Jurkat, Clone E6-1 (cell line): ENCODE measurements around the gene CCL17. TPM values are rescaled to one million over a fixed set of nuclear protein-coding genes. Genes with fewer than 3 reads are reported as not detected.
"Not testable (repeated sequence)": the region's sequence is repeated elsewhere in the genome, so short reads cannot be mapped to it uniquely, and the experiment has no call there.

Experiments
- DNase-seq: peaks from one replicate; pipeline ENCODE4 v3.0.0-alpha.2; 2011; ENCODE audit warnings: low read depth, low spot score
- H3K4me3 ChIP-seq: 2 replicates; pipeline ENCODE4 v1.5.1; 2011; ENCODE audit warnings: mild to moderate bottlenecking, low read length, control low read depth, moderate library complexity
- polyA plus RNA-seq: library from polyadenylated mRNA; unstranded; fragments of >200 nt; gene quantifications from one replicate; pipeline ENCODE4 v1.2.1, GENCODE V29; 2012; ENCODE audit warnings: missing spikeins; ENCODE audit not compliant: insufficient read length, insufficient read depth

CCL17 gene
- polyA plus RNA-seq, result not detected

DNA sequence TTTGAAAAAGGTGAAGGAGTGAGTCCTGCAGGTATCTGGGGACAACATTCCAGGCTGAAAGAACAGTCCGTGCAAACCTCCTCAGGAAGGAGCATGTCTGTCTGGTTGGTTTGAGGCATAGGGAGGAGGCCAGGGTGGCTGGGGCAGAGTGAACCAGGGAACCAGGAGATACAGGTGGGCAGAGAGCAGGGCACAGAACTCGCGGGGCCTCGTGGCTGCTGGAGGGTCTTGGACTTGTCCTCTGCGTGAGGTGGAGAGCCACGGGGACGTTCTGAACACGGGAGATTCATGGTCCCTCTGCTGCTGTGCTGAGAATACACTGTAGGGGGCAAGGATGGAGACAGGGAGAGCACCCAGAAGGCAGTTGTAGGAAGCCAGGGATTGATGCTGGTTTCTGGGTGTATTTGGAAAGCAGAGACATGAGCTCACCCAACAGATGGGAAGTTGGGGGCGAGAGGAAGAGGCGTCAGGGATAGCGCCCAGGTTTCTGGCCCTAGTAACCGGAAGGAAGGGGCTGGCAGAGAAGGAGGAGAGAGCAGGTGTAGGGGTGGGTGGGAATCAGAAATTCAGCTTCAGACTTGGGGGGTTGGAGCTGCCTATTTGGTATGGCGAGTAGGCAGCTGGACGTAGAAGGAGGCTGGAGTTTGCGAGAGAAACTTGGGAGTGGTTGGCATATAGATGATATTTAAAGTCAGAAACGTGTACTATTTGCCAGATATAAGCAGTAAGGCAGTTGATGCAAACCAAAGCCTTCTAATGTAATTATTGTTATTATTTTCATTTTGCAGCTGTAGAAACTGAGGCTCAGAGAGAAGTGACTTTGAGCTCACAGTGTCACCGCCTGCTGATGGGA lies at the start of gene CCL17:
TSS of gene CCL17 (plus strand) at position 803 of the 853 bp plus-strand sequence. CDS start 9,166 bp downstream, outside the sequence.
- H3K4me3 ChIP-seq, result no peak within 1 kb of the TSS
- no peak for DNase-seq

DNA sequence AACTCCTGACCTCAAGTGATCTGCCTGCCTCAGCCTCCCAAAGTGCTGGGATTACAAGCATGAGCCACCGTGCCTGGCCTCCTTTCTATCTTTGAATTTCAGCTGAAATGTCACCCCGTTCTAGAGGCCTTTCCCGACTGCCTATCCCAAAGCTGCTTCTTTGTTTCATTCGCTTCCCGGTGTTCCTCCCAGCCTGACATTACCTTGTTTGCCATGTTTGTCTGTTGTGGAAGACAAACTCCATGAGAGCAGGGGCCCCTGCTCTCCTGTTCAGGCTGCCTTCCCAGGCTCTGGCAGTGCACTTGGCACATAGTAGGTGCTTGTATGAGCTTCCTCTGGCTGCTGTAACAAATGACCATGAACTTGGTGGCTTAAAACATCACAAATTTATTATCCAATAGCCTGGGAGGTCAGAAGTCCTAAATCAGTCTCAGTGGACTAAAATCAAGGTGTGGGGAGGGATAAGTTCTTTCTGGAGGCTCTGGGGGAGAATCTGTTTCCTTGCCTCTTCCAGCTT lies 48.6 kb upstream of the CCL17 start:
- no peak for DNase-seq
- H3K4me3 ChIP-seq, result no peak overlapping the region

DNA sequence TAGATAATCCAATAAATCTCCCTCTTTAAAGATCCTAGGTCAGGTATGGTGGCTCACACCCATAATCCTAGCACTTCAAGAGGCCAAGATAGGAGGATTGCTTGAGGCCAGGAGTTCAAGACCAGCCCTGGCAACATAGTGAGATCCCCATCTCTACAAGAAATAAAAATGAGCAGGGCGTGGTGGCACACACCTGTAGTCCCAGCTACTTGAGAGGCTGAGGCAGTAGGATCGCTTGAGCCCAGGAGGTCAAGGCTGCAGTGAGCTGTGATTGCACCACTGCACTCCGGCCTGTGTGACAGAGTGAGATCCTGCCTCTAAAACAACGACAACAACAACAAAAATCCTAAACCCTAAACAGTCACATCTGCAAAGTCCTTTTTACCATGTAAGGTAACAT lies 48.0 kb upstream of the CCL17 start:
- no peak for DNase-seq
- no peak overlapping the region for H3K4me3 ChIP-seq

DNA sequence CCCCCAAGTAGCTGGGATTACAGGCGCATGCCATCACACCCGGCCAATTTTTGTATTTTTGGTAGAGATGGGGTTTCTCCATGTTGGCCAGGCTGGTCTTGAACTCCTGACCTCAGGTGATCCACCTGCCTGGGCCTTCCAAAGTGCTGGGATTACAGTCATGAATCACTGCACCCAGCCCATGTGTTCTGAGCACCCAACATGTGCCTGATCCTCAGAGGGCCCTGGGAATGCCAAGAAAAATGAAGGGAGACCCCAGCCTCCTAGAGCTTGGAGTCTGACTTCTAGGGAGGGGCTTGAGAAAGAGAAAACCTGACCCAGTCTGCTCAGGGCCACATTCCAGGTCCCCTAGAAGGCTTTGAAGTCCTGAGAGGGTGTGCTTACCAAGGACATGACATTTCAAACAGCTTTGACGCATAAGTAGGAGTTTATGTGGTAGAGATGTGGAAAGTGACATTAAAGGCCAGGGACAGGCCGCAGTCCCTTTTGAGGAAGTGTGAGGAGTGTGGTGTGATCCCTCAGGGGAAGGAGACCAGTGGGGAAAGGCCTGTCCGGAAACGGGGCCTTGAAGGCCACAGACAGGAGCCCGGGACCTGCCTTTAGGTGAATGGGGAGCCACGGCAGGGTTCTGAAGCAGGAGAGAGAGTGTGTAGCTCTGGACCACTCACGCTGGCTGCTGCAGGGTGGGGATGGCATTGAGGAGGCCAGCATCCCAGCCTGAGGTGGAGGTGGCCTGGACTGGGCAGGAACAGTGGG lies 47.1 kb upstream of the CCL17 start:
- no peak for DNase-seq
- H3K4me3 ChIP-seq, result no peak overlapping the region

DNA sequence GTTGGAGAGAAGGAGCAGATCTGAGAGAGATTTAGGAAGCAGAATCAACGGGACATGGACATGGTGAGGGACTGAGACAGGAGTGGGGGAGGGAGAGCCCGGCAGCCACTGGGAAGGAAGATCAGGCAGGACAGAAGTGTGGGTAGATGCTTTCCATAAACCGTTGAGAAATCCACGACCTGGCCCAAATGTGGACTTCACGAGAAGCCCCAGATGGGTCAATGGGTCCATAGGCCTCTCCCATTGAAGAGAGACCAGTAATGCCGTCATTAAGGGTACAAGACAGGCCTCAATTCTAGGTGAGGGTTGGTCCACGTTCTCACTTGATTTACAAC lies 46.5 kb upstream of the CCL17 start:
- no peak for DNase-seq

GRCh38 chr16:57358527-57359095 lies 46.0 kb upstream of the CCL17 start, which contains the start of gene CCL22:
Gene CCL22, plus strand, starts transcription at chr16:57358783. Its CDS starts 34 bp downstream, at chr16:57358817.
- H3K4me3 ChIP-seq, result no peak within 1 kb of the TSS
- no peak for DNase-seq

More for the DNA sequence above, 46.5 kb upstream of the CCL17 start:
- no peak overlapping the region for H3K4me3 ChIP-seq

GRCh38 chr16:57360321-57360935 lies 44.1 kb upstream of the CCL17 start:
- H3K4me3 ChIP-seq, result no peak overlapping the region

DNA sequence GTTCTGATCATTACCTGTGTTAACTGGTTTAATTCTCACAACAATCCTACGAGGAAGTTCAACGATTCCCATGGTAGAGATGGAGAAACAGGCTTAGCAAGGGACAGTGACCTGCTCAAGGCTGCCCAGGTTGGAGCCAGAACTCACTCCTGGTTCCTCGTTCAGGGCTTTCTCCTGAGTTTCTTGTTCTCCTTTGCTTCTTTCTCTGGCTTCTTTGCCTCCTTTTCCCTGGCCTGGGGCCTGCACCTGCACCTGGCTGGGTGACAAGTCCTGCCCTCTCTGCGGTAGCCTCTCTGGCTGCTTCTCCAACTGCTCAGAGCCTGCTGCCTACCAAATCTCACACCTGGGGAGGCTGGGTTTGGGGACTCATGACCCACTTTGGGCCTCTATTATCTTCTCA lies 43.2 kb upstream of the CCL17 start:
- DNase-seq, result no peak
- no peak overlapping the region for H3K4me3 ChIP-seq

More at GRCh38 chr16:57360321-57360935, 44.1 kb upstream of the CCL17 start:
- DNase-seq, result no peak

DNA sequence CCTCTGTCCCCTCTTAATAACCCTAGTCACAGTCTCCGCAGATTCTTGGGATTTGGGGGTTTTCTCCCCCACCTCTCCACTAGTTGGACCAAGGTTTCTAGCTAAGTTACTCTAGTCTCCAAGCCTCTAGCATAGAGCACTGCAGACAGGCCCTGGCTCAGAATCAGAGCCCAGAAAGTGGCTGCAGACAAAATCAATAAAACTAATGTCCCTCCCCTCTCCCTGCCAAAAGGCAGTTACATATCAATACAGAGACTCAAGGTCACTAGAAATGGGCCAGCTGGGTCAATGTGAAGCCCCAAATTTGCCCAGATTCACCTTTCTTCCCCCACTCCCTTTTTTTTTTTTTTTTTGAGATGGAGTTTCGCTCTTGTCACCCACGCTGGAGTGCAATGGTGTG lies 40.4 kb upstream of the CCL17 start:
- H3K4me3 ChIP-seq, result no peak overlapping the region

GRCh38 chr16:57366544-57367040 lies 38.0 kb upstream of the CCL17 start:
- H3K4me3 ChIP-seq, result no peak overlapping the region
- no peak for DNase-seq

More for the DNA sequence above, 40.4 kb upstream of the CCL17 start:
- DNase-seq, result no peak

GRCh38 chr16:57367116-57367752 lies 37.3 kb upstream of the CCL17 start:
- DNase-seq, result no peak
- H3K4me3 ChIP-seq, result no peak overlapping the region

DNA sequence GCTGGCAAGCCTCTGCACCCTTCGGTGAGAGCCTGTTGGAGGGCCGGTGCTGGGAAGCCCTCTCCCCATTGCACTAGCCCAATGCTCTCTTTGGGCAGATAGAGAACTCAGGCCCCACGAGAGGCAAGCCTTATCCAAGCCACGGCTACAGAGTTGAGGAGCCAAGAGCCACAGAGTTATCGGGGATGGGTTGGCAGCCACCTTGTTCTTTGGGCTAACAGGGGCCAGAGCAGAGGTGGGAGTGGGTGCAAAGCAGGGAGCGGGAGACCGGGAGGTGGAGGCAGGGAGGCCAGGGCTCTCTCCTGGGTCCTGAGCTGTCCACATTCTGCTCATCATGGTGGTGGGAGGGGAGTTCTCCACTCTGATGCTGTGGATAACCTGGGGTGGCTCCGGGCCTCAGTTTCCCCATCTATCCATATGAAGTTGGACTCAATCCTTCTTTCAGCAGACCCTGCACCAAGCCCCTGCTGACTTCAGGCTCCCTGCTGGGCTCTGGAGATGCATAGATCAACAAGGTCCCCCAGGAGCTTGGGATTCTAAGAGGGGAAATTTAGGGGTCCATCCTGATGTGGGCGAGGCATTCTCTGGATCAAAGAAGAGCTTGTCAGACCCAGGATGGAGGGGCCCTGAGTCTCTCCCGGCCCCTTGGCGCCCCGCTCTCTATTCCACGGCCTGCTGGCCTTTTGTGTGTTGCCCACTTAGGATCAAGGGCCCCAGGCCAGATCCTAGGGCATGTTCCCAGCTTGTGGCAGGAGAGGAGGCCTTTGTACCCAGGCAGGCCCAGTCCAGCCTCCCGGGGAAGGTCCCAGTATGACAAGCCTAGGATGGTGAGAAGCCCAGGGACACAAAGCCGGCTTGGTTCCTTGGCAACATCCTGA lies 32.8 kb upstream of the CCL17 start:
- H3K4me3 ChIP-seq, result no peak overlapping the region
- no peak for DNase-seq

DNA sequence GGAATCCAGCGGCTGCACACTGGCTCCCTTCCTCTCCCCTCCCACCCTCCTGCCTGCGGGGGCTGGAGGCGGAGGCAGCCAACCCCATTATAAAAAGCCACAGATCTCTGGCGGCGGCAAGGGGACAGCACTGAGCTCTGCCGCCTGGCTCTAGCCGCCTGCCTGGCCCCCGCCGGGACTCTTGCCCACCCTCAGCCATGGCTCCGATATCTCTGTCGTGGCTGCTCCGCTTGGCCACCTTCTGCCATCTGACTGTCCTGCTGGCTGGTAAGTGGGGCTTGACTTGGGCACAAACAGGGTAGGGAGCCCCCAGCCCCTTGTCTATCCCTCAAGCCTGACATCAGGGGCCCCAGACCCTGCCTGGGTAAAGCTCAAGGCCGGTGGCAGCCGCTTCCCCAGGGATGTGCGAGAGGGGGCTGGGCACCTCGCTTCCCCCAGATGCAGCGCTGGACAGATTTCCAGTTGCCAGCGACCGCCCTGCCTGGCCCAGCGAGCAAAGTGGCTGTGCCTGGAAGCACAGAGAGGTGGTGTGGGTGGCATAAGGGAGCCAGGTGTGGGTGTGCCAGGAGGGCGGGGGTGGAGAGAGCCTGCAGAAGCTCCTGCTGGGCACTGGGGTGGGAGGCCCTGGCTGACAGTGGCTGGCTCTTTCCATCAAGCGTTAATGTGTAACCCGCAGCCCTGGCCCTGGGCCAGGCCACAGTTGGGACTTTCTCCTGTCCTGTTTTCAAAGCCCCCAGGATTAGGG lies 32.0 kb upstream of the CCL17 start, which contains the start of gene CX3CL1:
TSS of gene CX3CL1 (plus strand) at position 119 of the 745 bp plus-strand sequence. CDS start at position 198, 79 bp downstream.
- no peak for DNase-seq
- no peak within 1 kb of the TSS for H3K4me3 ChIP-seq

- no peak overlapping the region for H3K4me3 ChIP-seq
- no peak for DNase-seq
Observed at GRCh38 chr16:57373117-57373947, 31.2 kb upstream of the CCL17 start.

- no peak overlapping the region for H3K4me3 ChIP-seq
- DNase-seq, result no peak
Observed at GRCh38 chr16:57374067-57374534, 30.5 kb upstream of the CCL17 start.

- not testable (repeated sequence) for H3K4me3 ChIP-seq, DNase-seq
Observed at GRCh38 chr16:57374925-57375465, 29.6 kb upstream of the CCL17 start.
